ENCODE data around the gene SLCO2B1.
A peak's percentile ranks its signal among the peaks of the same experiment; 100 is the strongest.

The SLCO2B1 gene

DNA sequence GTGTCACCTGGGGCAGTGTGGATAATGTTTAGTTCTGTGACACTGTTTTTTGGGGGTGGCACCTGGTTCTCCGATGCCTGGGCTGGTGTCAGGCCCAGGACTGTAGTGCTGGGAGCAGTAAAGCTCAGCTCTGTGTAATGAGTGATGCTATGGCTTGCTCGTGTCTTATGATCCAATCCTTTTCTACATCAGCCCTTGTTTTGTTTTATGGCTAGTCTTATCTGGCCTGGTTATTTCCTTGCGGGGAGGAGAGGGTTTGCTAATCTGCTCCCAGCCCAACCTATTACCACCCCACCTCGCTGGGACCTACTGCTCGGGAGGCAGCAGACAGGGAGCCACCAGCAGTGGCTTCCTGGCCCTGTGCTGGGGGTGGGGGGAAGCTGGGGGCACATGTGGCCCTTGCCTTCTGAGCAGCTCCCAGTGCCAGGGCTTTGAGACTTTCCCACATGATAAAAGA lies 54.7 kb downstream of the SLCO2B1 start:
- intact Hi-C loops (cut with DNase I), result loop anchor here (1.0 to 2.0 kb wide), 2 partner anchors 61 to 183 kb away; no protein-coding TSS in a partner anchor
- peak in 1 of 10 donors; percentile 17 for DNase-seq

- peak in 1 of 10 donors; percentile 9 for DNase-seq
- intact Hi-C loops (cut with DNase I), result no loop called here
Observed at GRCh38 chr11:75208446-75208845, 57.5 kb downstream of the SLCO2B1 start.

- intact Hi-C loops (cut with DNase I), result no loop called here
Observed at GRCh38 chr11:75212411-75212810, 61.5 kb downstream of the SLCO2B1 start.

GRCh38 chr11:75214411-75214821 lies 63.5 kb downstream of the SLCO2B1 start:
- intact Hi-C loops (cut with DNase I), result no loop called here
- peak in 6 of 10 donors; percentile 24 to 85 (median 54) for DNase-seq

More at GRCh38 chr11:75212411-75212810, 61.5 kb downstream of the SLCO2B1 start:
- no peak for DNase-seq

- intact Hi-C loops (cut with DNase I), result no loop called here
- DNase-seq, result no peak
Observed at GRCh38 chr11:75214843-75215242, 63.9 kb downstream of the SLCO2B1 start.

- peak in 1 of 10 donors; percentile 30 for DNase-seq
- intact Hi-C loops (cut with DNase I), result no loop called here
Observed at GRCh38 chr11:75219869-75220268, 69.0 kb downstream of the SLCO2B1 start.

- DNase-seq, result peak in 1 of 10 donors; percentile 44
- intact Hi-C loops (cut with DNase I), result no loop called here
Observed at GRCh38 chr11:75223954-75224643, 73.2 kb downstream of the SLCO2B1 start.

- intact Hi-C loops (cut with DNase I), result no loop called here
- DNase-seq, result peak in 1 of 10 donors; percentile 40
Observed at GRCh38 chr11:75225794-75226193, 74.9 kb downstream of the SLCO2B1 start.

- DNase-seq, result no peak
- intact Hi-C loops (cut with DNase I), result no loop called here
Observed at GRCh38 chr11:75229466-75229865, 78.6 kb downstream of the SLCO2B1 start.

DNA sequence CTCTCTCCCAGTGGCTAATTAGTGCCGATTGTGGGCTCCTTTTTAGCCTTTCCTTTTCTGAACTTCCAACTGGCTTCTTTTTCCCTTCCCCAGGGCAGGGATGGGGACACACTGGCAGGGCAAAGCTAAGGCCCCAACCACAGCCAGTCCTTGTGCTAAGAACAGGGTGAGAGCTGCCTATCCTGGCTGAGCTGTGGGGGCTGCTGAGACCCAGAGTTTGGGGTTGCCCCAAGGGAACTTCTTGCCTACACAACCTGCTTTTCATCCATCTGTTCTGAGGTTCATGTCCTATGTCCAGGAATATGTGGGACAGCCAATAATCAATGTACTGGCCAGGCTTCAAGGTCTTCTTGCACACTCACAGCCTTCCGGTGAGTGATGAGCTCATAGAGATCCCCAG lies 79.7 kb downstream of the SLCO2B1 start:
- DNase-seq, result no peak
- intact Hi-C loops (cut with DNase I), result no loop called here

GRCh38 chr11:75233754-75234172 lies 82.9 kb downstream of the SLCO2B1 start:
- intact Hi-C loops (cut with DNase I), result no loop called here
- DNase-seq, result no peak

DNA sequence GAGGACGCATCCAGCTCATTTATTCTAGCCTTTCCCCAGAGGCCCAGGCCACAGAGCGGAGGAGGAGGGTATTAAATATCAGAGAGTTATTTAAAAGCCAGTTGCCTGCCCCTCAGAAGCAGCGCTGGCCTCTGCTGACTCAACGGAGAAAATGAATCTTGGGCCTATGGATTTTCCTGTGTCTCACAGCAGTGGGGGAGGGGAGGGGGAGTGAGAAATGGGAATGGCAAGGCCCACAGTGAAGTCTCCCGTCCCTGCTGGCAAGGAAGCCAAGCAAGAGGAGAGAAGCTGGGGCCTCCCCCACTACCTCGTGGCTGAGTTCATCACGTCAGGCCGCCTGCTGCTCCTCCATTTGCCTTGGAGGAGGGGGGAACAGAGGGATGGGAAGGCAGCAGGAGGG lies 85.2 kb downstream of the SLCO2B1 start:
- DNase-seq, result no peak
- intact Hi-C loops (cut with DNase I), result no loop called here

DNA sequence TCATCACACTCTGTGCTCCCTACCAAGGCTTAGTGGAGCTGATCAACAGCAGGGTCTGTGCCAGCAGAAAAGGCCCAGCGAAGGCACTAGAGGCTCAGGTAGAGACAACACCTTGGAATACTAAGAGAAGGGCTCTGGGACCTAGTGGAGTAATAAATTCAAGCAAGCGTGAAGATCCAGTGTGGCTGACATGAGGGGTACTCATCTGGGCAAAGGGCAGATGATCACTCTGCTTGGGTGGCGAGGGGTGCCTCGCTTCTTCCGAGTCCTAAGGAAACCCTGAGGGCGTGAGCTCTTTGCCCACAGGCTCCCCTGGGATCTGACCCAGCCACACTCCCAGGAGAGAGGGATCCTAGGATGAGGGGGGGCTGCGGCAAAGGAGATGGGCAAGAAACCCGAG lies 86.1 kb downstream of the SLCO2B1 start:
- intact Hi-C loops (cut with DNase I), result no loop called here
- DNase-seq, result no peak

GRCh38 chr11:75238595-75239440 lies 87.9 kb downstream of the SLCO2B1 start:
- DNase-seq, result no peak
- intact Hi-C loops (cut with DNase I), result no loop called here

DNA sequence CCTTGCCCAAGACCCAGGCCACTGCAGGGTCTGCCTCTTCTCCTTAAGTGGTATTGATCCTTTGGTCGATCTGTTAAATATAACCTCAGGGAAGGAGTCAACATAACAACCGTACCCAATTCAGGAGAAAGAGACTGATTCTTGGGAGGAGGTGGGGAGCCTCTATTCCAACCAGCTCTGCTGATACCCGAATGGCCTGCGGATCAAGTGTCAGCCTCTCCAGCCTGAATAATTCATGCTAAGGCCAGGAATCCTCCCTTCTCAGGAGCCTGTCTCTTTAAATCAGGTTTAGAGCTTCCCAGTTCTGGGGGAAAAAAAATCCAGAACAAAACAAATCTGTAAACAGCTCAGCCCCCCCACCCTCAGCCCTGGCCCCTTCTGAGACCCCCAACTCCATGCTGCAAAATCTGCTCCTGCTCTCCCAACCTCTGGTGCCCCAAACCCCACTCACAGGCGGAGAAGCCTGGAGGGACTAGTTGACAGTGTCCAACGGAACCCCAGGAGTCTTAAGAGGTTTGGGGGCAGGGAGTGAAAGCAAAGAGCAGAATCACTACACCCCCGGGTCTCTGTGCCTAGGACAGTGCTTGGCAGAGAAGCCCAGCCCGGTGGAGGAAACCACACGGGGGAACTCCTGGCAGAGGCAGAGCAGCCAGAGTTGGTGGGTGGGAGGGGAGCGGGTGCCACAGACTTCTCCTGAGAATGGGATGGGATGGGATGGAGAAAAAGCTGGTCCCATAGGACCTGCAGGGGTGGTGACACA lies 88.8 kb downstream of the SLCO2B1 start:
- no peak for DNase-seq
- intact Hi-C loops (cut with DNase I), result no loop called here

- DNase-seq, result peak in 8 of 10 donors; percentile 12 to 94 (median 54)
- intact Hi-C loops (cut with DNase I), result loop anchor here (1.0 kb wide), 1 partner anchor 100 kb away; no protein-coding TSS in a partner anchor
Observed at GRCh38 chr11:75240311-75241035, 89.6 kb downstream of the SLCO2B1 start, which contains the start of gene TPBGL. TSS of gene TPBGL (plus strand) at chr11:75240774. CDS start at chr11:75241050, 276 bp downstream.

GRCh38 chr11:75241036-75241905 lies 90.4 kb downstream of the SLCO2B1 start:
- intact Hi-C loops (cut with DNase I), result loop anchor here (1.0 kb wide), 1 partner anchor 101 kb away; no protein-coding TSS in a partner anchor
- peak; percentile 69 to 97 (median 76) for DNase-seq

DNA sequence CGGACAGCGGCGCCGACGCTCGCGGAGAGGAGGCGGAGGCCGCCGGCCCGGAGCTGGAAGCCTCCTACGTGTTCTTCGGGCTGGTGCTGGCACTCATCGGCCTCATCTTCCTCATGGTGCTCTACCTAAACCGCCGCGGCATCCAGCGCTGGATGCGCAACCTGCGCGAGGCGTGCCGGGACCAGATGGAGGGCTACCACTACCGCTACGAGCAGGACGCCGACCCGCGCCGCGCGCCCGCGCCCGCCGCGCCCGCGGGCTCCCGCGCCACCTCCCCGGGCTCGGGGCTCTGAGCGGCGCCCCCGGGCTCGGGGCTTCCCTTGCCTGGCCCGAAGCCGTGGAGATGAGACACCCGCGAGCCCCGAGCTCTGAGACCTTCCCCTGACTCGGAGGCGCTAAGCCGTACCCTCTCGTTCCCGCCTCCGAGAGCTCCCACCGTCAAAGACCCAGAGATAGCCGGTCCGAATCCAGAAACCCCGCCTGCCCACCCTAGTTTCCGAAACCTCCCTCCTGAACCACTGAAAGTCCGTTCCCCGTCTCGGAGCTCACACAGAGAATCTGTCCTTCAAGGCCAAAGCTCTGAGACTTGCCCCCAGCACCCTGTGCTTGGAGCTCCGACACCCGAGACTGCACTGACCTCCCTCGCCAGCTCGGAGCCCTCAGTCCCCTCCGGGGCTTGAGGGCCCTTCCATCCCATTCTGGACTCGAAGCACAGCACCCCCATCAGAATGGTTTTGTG lies 91.2 kb downstream of the SLCO2B1 start:
- intact Hi-C loops (cut with DNase I), result loop anchor here (1.0 kb wide), 1 partner anchor 102 kb away; no protein-coding TSS in a partner anchor
- peak in 1 of 10 donors; percentile 74 for DNase-seq

All from posterior cingulate gyrus (tissue), 11 donors.